Fibroblast of villous mesenchyme (primary cell): ENCODE results near the gene LAMP1. TPM values are rescaled to one million over a fixed set of nuclear protein-coding genes. Genes with fewer than 3 reads are reported as not detected.

Experiments used
- DNase-seq: peaks from one replicate; pipeline ENCODE4 v3.0.0-alpha.2; 2010; ENCODE audit warnings: low read depth
- H3K4me3 ChIP-seq: 2 replicates; pipeline ENCODE4 v1.5.1; 2011; ENCODE audit warnings: low read depth, mild to moderate bottlenecking, low read length
- total RNA-seq: library from RNA; depleted of rRNA; stranded (reverse); fragments of >200 nt; gene quantifications from 2 replicates; pipeline ENCODE4 v1.2.3, GENCODE V29; 2012
- TF ChIP-seq, protein P1 (sequence below): IDR thresholded peaks from 2 replicates; pipeline ENCODE4 v1.5.1; 2012; ENCODE audit warnings: low read depth, mild to moderate bottlenecking, low read length; ENCODE audit not compliant: insufficient read depth

Gene LAMP1
- total RNA-seq, 1 donor: 101 TPM

GRCh38 chr13:113351514-113352026 is 54.5 kb downstream of the LAMP1 start:
- no peak for DNase-seq
- no peak overlapping the region for H3K4me3 ChIP-seq
- TF ChIP-seq, protein P1, sequence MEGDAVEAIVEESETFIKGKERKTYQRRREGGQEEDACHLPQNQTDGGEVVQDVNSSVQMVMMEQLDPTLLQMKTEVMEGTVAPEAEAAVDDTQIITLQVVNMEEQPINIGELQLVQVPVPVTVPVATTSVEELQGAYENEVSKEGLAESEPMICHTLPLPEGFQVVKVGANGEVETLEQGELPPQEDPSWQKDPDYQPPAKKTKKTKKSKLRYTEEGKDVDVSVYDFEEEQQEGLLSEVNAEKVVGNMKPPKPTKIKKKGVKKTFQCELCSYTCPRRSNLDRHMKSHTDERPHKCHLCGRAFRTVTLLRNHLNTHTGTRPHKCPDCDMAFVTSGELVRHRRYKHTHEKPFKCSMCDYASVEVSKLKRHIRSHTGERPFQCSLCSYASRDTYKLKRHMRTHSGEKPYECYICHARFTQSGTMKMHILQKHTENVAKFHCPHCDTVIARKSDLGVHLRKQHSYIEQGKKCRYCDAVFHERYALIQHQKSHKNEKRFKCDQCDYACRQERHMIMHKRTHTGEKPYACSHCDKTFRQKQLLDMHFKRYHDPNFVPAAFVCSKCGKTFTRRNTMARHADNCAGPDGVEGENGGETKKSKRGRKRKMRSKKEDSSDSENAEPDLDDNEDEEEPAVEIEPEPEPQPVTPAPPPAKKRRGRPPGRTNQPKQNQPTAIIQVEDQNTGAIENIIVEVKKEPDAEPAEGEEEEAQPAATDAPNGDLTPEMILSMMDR: no peak

DNA sequence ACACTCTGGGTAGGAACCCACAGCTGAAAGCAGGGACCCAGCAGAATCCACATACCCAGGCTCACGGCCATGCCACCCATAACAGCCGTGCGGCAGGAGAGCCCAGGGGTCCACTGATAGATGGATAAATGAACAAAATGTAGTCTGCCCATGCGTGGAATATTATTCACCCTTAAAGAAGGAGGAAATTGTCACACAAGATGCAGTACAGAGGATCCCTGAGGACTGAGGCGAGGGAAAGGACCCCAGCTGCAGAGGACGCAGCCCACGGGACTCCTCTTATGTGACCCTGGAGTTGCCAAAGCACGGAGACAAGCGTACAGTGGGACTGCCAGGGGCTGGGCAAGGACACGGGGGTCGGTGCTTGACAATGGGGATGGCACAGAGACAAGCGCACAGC is 56.2 kb downstream of the LAMP1 start:
- TF ChIP-seq, protein P1: no peak
- no peak for DNase-seq
- no peak overlapping the region for H3K4me3 ChIP-seq

- no peak for DNase-seq
- H3K4me3 ChIP-seq: no peak overlapping the region
- TF ChIP-seq, protein P1: no peak
Measured at GRCh38 chr13:113354831-113355610, 58.0 kb downstream of the LAMP1 start.

DNA sequence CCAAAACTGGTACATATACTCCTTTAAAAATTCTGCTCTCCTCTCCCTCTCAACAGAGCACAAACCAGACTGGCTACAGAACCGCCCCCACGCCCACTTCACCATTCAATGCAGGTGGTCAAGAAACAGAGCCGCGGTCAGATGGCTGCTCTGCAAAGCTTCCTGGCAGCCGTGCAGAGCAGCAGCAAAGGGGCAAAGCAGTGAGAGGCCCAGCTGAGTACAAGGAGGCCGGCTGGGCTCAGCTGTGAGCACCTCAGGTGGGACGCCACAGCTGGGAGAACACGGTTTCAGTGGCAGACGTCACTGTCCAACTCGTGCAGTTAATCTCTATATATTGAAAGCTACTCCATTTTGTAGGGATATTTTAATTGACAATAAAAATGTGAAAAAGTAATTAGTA is 58.6 kb downstream of the LAMP1 start:
- H3K4me3 ChIP-seq: no peak overlapping the region
- DNase-seq: no peak
- TF ChIP-seq, protein P1: no peak

- no peak for DNase-seq
- TF ChIP-seq, protein P1: no peak
- no peak overlapping the region for H3K4me3 ChIP-seq
Measured at GRCh38 chr13:113356596-113356995, 59.6 kb downstream of the LAMP1 start.

DNA sequence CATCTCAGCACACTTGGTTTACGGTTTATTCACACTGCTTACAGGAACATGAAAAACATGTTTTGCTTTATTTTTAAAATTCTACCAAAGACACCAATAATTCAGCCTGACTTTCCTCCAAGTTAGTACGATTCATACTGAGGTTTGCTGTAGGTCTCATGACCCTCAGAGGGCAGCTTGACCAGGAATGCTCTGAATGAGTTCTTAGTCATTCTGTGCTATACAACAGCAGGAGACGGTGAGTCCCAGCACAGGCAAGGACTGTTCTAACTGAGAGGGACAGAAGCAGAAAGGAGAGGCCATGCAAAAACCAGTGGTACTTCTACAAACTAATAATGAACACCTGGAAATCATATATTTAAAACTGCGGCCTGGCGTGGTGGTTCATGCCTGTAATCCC is 60.5 kb downstream of the LAMP1 start:
- TF ChIP-seq, protein P1: no peak
- H3K4me3 ChIP-seq: no peak overlapping the region
- DNase-seq: peak; percentile 8
